DND-41 (cell line): Measurements from ENCODE around the gene CHCHD3.
"Not testable (repeated sequence)": the region's sequence is repeated elsewhere in the genome, so short reads cannot be mapped to it uniquely, and the experiment has no call there.

Source experiments
- ATAC-seq: fragments of 200-7000 bp; cut with Tn5 transposase; 3 replicates; pipeline ENCODE4 v1.9.1; 2021; ENCODE audit warnings: low read depth; ENCODE audit not compliant: insufficient read depth
- DNase-seq: peaks from one replicate; pipeline ENCODE4 v3.0.0-alpha.2; 2020
- H2AFZ ChIP-seq: 2 replicates; pipeline ENCODE4 v1.6.0; 2012; ENCODE audit warnings: low read depth, low read length
- H3K27ac ChIP-seq: 2 replicates; pipeline ENCODE4 v1.5.1; 2012; ENCODE audit warnings: low read length, inconsistent platforms
- H3K27me3 ChIP-seq: fragments of 200-600 bp; sonication (generic); 2 replicates; pipeline ENCODE4 v1.6.0; 2012; ENCODE audit warnings: low read length, mild to moderate bottlenecking, inconsistent platforms; ENCODE audit not compliant: insufficient read depth, poor library complexity
- H3K36me3 ChIP-seq: 2 replicates; pipeline ENCODE4 v1.5.1; 2012; ENCODE audit warnings: low read length, inconsistent platforms; ENCODE audit not compliant: insufficient read depth
- H3K4me1 ChIP-seq: 2 replicates; pipeline ENCODE4 v1.5.1; 2012; ENCODE audit warnings: mild to moderate bottlenecking, low read length; ENCODE audit not compliant: insufficient read depth
- H3K4me2 ChIP-seq: 2 replicates; pipeline ENCODE4 v1.6.0; 2012; ENCODE audit warnings: mild to moderate bottlenecking, moderate library complexity, low read length, inconsistent platforms; ENCODE audit not compliant: insufficient read depth
- H3K4me3 ChIP-seq, 2 experiments: fragments of 200-600 bp in 1 of 2; shearing (Covaris generic) in 1 of 2; 2 replicates each; pipeline ENCODE4 v1.5.1; 2012 to 2016; ENCODE audit warnings: inconsistent platforms in 2 of 2, low read length in 2 of 2, mild to moderate bottlenecking in 2 of 2, low read depth in 1 of 2, moderate library complexity in 1 of 2
- H3K79me2 ChIP-seq: 2 replicates; pipeline ENCODE4 v1.6.0; 2012; ENCODE audit warnings: low read length, inconsistent platforms; ENCODE audit not compliant: insufficient read depth
- H3K9ac ChIP-seq: 2 replicates; pipeline ENCODE4 v1.6.0; 2012; ENCODE audit warnings: low read depth, mild to moderate bottlenecking, inconsistent platforms, low read length, moderate library complexity
- H3K9me3 ChIP-seq: 2 replicates; pipeline ENCODE4 v1.5.1; 2012; ENCODE audit warnings: low read length, moderate library complexity, mild to moderate bottlenecking, inconsistent platforms; ENCODE audit not compliant: insufficient read depth, severe bottlenecking
- H4K20me1 ChIP-seq: 2 replicates; pipeline ENCODE4 v1.6.0; 2012; ENCODE audit warnings: low read length; ENCODE audit not compliant: insufficient read depth
- CTCF ChIP-seq: IDR thresholded peaks from 2 replicates; pipeline ENCODE4 v1.5.1; 2012; ENCODE audit warnings: borderline replicate concordance, low read length, moderate library complexity, mild to moderate bottlenecking; ENCODE audit not compliant: poor library complexity, severe bottlenecking; ENCODE audit errors: extremely low read depth
- EZH2 ChIP-seq: IDR thresholded peaks from 3 replicates; pipeline ENCODE4 v1.6.1; 2012; ENCODE audit warnings: borderline replicate concordance, low read depth, mild to moderate bottlenecking, moderate library complexity, low read length, inconsistent platforms; ENCODE audit not compliant: severe bottlenecking

CHCHD3 gene

GRCh38 chr7:132907380-132907940 is 174.4 kb downstream of the CHCHD3 start:
- H3K79me2 ChIP-seq = no peaks in the 10 kb centered on the region
- peaks cover 17% of the 10 kb centered on the region for H3K36me3 ChIP-seq
- H3K4me2 ChIP-seq = no peak overlapping the region
- H3K4me1 ChIP-seq = no peaks in the 10 kb centered on the region
- no peaks in the 10 kb centered on the region for H3K27me3 ChIP-seq
- no peak overlapping the region for H3K4me3 ChIP-seq
- H2AFZ ChIP-seq = no peak overlapping the region
- H3K9me3 ChIP-seq = no peaks in the 10 kb centered on the region
- DNase-seq (no peak), ATAC-seq (no peak)
- H3K9ac ChIP-seq = no peak overlapping the region
- no peak overlapping the region for H3K27ac ChIP-seq
- TF ChIP-seq EZH2 = no peak
- no peak for TF ChIP-seq CTCF
- 0 out of 2 replicates have a peak, but pooled peaks cover 2% of the 10 kb centered on the region for H4K20me1 ChIP-seq

GRCh38 chr7:132906193-132906835 is 175.6 kb downstream of the CHCHD3 start:
- no peak overlapping the region for H3K9ac ChIP-seq
- H3K27me3 ChIP-seq = no peaks in the 10 kb centered on the region
- TF ChIP-seq CTCF (no peak), EZH2 (no peak)
- no peak overlapping the region for H3K4me2 ChIP-seq
- ATAC-seq = no peak
- H4K20me1 ChIP-seq = 0 out of 2 replicates have a peak, but pooled peaks cover 2% of the 10 kb centered on the region
- H3K36me3 ChIP-seq = peaks cover 13% of the 10 kb centered on the region
- no peak overlapping the region for H3K4me3 ChIP-seq
- H3K4me1 ChIP-seq = no peaks in the 10 kb centered on the region
- H3K27ac ChIP-seq = no peak overlapping the region
- no peak overlapping the region for H2AFZ ChIP-seq
- H3K79me2 ChIP-seq = no peaks in the 10 kb centered on the region
- no peaks in the 10 kb centered on the region for H3K9me3 ChIP-seq
- no peak for DNase-seq

- H3K4me3 ChIP-seq, H3K9me3 ChIP-seq, ATAC-seq, H3K79me2 ChIP-seq, H3K36me3 ChIP-seq, H3K9ac ChIP-seq, H3K27me3 ChIP-seq, H3K4me2 ChIP-seq, DNase-seq, H3K27ac ChIP-seq, H3K4me1 ChIP-seq, H2AFZ ChIP-seq, H4K20me1 ChIP-seq: not testable (repeated sequence)
These were observed 176.8 kb downstream of the CHCHD3 start for GRCh38 chr7:132905136-132905535.

- TF ChIP-seq EZH2 (no peak), CTCF (no peak)
- DNase-seq = no peak
- H2AFZ ChIP-seq = no peak overlapping the region
- H4K20me1 ChIP-seq = no peaks in the 10 kb centered on the region
- H3K4me1 ChIP-seq = no peaks in the 10 kb centered on the region
- ATAC-seq = no peak
- no peaks in the 10 kb centered on the region for H3K79me2 ChIP-seq
- H3K27ac ChIP-seq = no peak overlapping the region
- H3K9ac ChIP-seq = no peak overlapping the region
- peaks cover 8% of the 10 kb centered on the region for H3K36me3 ChIP-seq
- no peaks in the 10 kb centered on the region for H3K9me3 ChIP-seq
- H3K27me3 ChIP-seq = no peaks in the 10 kb centered on the region
- H3K4me2 ChIP-seq = no peak overlapping the region
- no peak overlapping the region for H3K4me3 ChIP-seq
These were observed 177.7 kb downstream of the CHCHD3 start for GRCh38 chr7:132904209-132904608.

GRCh38 chr7:132902294-132902693 is 179.6 kb downstream of the CHCHD3 start:
- peaks cover 11% of the 10 kb centered on the region for H3K36me3 ChIP-seq
- not testable (repeated sequence) for H3K4me3 ChIP-seq, ATAC-seq, DNase-seq, H3K79me2 ChIP-seq, H3K27me3 ChIP-seq, H3K27ac ChIP-seq, H3K9me3 ChIP-seq, H3K4me2 ChIP-seq, H3K9ac ChIP-seq, H2AFZ ChIP-seq, H4K20me1 ChIP-seq, H3K4me1 ChIP-seq
